ENCODE results near the gene PDE2A. TPM values are rescaled to one million over a fixed set of nuclear protein-coding genes. Genes with fewer than 3 reads are reported as not detected.

PDE2A gene
- total RNA-seq, 1 donor from 2014 or later, result 19.6 TPM

DNA sequence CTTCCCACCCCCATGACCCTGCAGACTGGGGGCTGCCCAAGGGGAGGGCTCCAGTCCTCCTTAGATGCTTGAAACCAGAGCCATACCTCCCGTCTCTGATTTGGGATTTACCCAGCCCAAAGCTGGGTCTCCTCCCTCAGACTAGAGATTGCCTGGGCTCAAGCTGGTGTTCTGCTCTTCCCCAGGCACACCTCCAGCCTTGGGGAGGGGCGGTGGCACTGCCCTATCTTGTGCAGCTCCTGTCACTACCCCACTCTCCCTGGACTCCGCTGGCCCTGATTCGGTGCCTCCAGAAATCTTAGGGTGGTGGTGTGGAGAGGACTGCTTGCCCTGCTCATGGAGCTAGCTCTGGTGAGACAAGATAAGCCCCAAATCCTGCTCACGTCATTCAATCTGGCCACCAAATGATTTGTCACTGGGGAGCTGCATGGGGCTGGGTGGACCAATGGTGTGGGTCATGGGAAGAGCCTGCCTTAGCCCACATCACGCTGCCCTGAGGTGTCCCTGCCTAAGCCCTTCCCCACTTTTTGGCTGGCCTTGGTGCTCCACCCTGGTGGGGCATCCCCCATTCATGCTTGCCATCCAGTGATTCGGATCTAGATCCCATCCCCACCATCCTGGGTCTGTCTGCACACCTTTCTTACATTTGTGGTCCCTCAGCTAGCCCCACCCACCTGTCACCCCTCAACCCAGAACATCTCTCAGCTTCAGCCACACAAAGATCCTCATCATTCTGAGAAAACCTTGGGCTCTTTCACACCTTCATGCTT is 87.7 kb downstream of the PDE2A start:
- H3K4me3 ChIP-seq, result no peak overlapping the region
- peaks cover 28% of the 10 kb centered on the region for H3K4me1 ChIP-seq
- no peak for DNase-seq
- H3K36me3 ChIP-seq, result peaks cover 40% of the 10 kb centered on the region
- peaks cover 43% of the 10 kb centered on the region for H3K27me3 ChIP-seq (ENCODE audit: low read depth)
- no peaks in the 10 kb centered on the region for H3K9me3 ChIP-seq (replicated peaks)
- intact Hi-C loops (cut with micrococcal nuclease), result no loop called here
- H3K27ac ChIP-seq (replicated peaks), result no peak overlapping the region
- TF ChIP-seq CTCF (IDR thresholded peaks at IDR 0.05; ENCODE audit: borderline replicate concordance), result no peak

DNA sequence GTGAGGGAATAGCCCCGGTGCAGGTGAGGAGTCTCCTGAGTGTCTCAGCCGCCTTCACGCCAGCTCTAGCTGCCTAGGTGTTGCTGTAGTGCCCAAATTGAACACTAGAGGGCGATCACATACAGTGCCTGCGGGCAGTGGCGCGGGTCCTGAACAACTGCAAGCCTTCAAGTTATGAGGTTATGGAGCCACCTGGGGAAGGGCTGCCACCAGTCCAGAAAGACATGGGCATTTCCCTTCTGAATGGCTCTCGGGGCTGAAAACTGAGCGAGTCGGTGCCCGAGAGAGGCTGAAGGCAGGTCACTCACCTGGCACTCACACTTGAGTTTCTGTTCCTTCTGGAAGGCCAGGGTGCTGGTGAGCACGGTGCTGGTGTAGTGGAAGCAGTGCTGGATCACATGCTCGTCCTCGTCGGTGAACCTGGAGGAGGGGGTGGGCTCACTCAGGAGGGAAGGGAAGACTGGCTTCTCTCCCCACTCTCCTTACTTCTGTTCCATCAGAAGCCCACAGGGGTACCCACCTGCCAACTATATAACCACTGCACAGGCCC is 88.4 kb downstream of the PDE2A start:
- DNase-seq, result peak; percentile 42
- H3K27ac ChIP-seq (replicated peaks), result no peak overlapping the region
- no peak overlapping the region for H3K4me3 ChIP-seq
- intact Hi-C loops (cut with micrococcal nuclease), result no loop called here
- TF ChIP-seq CTCF (IDR thresholded peaks at IDR 0.05; ENCODE audit: borderline replicate concordance), result peak; percentile 95
- H3K27me3 ChIP-seq (ENCODE audit: low read depth), result peaks cover 40% of the 10 kb centered on the region
- no peaks in the 10 kb centered on the region for H3K9me3 ChIP-seq (replicated peaks)
- peaks cover 28% of the 10 kb centered on the region for H3K4me1 ChIP-seq
- peaks cover 47% of the 10 kb centered on the region for H3K36me3 ChIP-seq

DNA sequence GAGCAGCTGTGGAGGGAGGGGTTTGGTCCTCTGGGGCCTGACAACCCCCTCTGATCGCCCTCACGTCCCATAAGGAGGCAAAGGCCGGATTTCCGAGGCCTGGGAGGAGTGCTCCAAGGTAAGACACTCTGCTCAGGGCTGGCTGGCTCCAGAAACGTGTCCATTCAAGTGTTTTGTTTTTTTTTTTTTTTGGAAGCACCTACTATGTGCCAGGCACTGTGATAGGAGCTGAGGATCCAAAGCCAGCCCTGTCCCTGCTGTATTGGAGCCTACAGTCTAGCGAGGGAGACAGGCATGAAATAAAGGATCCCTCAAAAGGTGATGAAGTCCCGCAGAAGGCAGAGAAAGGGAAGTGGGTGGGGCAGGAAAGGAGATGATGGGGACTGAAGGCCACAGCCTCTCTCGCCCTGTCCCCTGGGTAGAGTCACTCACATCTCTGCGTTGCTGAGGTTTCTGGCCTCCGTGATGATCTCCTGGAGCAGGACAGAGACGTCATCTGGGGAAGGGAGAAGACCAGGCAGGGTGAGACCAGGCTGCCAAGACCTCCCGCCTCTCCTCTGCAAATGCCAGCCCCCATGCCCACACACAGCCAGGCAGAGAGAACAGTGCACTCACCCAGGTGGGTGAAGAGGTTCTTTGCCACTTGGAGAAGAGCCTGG is 89.2 kb downstream of the PDE2A start:
- Histone ChIP-seq H3K27me3 (ENCODE audit: low read depth) (peaks cover 32% of the 10 kb centered on the region), H3K4me3 (peak overlapping the region; percentile 38), H3K36me3 (peaks cover 52% of the 10 kb centered on the region), H3K4me1 (peaks cover 22% of the 10 kb centered on the region), H3K9me3 (replicated peaks) (no peaks in the 10 kb centered on the region), H3K27ac (replicated peaks) (no peak overlapping the region)
- TF ChIP-seq CTCF (IDR thresholded peaks at IDR 0.05; ENCODE audit: borderline replicate concordance), result no peak
- intact Hi-C loops (cut with micrococcal nuclease), result no loop called here
- DNase-seq, result no peak

- H3K36me3 ChIP-seq, result peaks cover 52% of the 10 kb centered on the region
- peak; percentile 53 for DNase-seq
- no peak overlapping the region for H3K27ac ChIP-seq (replicated peaks)
- TF ChIP-seq CTCF (IDR thresholded peaks at IDR 0.05; ENCODE audit: borderline replicate concordance), result no peak
- H3K4me1 ChIP-seq, result peaks cover 17% of the 10 kb centered on the region
- intact Hi-C loops (cut with micrococcal nuclease), result no loop called here
- no peaks in the 10 kb centered on the region for H3K9me3 ChIP-seq (replicated peaks)
- H3K27me3 ChIP-seq (ENCODE audit: low read depth), result peaks cover 25% of the 10 kb centered on the region
- peak overlapping the region; percentile 38 for H3K4me3 ChIP-seq
Measured at GRCh38 chr11:72584293-72584938, 89.8 kb downstream of the PDE2A start.

DNA sequence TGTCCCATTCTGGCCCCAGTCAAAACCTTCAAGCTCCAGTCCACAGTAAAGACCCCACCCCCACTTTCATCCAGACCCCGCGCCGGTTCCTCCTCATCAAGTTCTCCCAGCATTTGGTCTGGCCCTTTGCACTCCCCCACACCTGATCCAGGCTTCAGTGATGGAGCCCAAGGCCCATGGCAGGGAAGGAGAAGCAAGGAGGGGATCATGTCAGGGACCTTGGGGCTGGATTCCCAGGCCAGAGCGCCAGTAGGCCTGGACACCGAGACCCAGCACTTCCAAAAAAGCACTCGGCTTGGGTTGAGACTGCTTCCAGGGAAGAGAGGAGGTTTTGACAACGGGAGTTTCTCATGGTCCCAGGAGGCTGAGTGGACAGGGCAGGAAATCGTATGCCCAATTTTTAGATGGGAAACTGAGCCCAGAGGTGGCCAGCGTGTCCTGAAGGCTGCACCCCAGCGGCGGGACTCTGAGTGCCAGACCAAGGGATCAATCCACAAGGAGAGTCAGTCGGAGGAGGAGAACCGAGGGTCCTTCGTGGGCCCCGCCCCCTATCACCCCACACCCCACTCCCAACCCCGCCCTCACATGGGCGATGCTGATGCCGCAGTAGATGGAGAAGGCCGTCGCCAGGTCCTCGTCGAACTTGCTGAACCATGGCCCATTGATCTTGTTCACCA is 90.5 kb downstream of the PDE2A start:
- H3K4me3 ChIP-seq, result peak overlapping the region; percentile 38
- no peak overlapping the region for H3K27ac ChIP-seq (replicated peaks)
- intact Hi-C loops (cut with micrococcal nuclease), result no loop called here
- DNase-seq, result no peak
- H3K9me3 ChIP-seq (replicated peaks), result no peaks in the 10 kb centered on the region
- no peak for TF ChIP-seq CTCF (IDR thresholded peaks at IDR 0.05; ENCODE audit: borderline replicate concordance)
- H3K4me1 ChIP-seq, result peaks cover 17% of the 10 kb centered on the region
- H3K27me3 ChIP-seq (ENCODE audit: low read depth), result peaks cover 20% of the 10 kb centered on the region
- peaks cover 52% of the 10 kb centered on the region for H3K36me3 ChIP-seq
